ENCODE data around the gene NR1D1.

The NR1D1 gene

DNA sequence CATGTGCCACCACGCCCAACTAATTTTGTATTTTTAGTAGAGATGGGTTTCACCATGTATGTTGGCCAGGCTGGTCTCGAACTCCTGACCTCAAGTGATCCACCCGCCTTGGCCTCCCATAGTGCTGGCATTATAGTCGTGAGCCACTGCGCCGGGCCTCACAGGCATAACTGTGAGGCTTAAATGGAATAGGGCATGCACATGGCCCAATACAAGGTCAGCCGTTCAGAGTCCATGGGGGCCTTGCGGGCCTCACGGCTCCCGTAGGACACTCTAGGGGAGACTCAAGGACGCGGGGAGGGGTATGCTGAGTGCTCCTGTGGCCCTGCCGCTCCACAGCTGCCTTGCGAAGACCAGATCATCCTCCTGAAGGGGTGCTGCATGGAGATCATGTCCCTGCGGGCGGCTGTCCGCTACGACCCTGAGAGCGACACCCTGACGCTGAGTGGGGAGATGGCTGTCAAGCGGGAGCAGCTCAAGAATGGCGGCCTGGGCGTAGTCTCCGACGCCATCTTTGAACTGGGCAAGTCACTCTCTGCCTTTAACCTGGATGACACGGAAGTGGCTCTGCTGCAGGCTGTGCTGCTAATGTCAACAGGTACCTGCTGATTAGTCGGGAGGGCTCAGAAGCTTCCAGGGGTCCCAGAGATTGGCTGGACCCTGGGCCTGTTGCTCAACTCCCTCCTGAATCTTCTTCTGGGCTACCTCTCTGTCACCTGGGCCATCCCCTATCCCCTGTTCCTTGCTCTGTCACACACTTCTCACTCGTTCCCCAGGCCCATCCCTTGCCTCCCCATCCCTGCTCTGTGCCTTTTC lies 12.3 kb downstream of the NR1D1 start:
- no peaks in the 10 kb centered on the region for H3K9me3 ChIP-seq (ENCODE audit: control insufficient read depth, insufficient read depth, low read depth, low read length)
- ChIA-PET CTCF (interaction anchor here (0.5 to 3.6 kb wide), 6 partner anchors 9 to 74 kb away, joined by 3 to 21 read pairs (median 3); no protein-coding TSS in a partner anchor), POLR2A (interaction anchor here (1.4 kb wide), 1 partner anchor 24 kb away, joined by 3 read pairs; no protein-coding TSS in a partner anchor)
- TF ChIP-seq, protein P1, sequence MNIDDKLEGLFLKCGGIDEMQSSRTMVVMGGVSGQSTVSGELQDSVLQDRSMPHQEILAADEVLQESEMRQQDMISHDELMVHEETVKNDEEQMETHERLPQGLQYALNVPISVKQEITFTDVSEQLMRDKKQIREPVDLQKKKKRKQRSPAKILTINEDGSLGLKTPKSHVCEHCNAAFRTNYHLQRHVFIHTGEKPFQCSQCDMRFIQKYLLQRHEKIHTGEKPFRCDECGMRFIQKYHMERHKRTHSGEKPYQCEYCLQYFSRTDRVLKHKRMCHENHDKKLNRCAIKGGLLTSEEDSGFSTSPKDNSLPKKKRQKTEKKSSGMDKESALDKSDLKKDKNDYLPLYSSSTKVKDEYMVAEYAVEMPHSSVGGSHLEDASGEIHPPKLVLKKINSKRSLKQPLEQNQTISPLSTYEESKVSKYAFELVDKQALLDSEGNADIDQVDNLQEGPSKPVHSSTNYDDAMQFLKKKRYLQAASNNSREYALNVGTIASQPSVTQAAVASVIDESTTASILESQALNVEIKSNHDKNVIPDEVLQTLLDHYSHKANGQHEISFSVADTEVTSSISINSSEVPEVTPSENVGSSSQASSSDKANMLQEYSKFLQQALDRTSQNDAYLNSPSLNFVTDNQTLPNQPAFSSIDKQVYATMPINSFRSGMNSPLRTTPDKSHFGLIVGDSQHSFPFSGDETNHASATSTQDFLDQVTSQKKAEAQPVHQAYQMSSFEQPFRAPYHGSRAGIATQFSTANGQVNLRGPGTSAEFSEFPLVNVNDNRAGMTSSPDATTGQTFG (tag by site-specific recombination; IDR thresholded peaks at IDR 0.05; ENCODE audit: borderline replicate concordance), result 0 out of 2 replicates have a peak, but pooled peaks have one; percentile 13
- TF ChIP-seq ZNF660 (tag by site-specific recombination; IDR thresholded peaks at IDR 0.05) (no peak), SCRT1 (tag by site-specific recombination; IDR thresholded peaks at IDR 0.05; ENCODE audit: borderline replicate concordance) (peak; percentile 45; the same call in 1 of the 2 replicates), SCRT2 (tag by site-specific recombination; IDR thresholded peaks at IDR 0.05) (peak; percentile 95)
- H3K27ac ChIP-seq (ENCODE audit: extremely low read depth, low read depth, low read length), result no peak overlapping the region
- no peaks in the 10 kb centered on the region for H3K4me1 ChIP-seq (ENCODE audit: control insufficient read depth, insufficient read depth, low read length)
- no peak overlapping the region for H3K4me3 ChIP-seq (ENCODE audit: low read depth, low read length)
- peaks cover 17 to 57% of the 10 kb centered on the region in 2 experiments; a peak in 2 of 3 replicates for H3K36me3 ChIP-seq (ENCODE audit: control insufficient read depth in 2 of 2, insufficient read depth in 1 of 2, low read length in 2 of 2)

GRCh38 chr17:40087049-40087794 lies 13.2 kb downstream of the NR1D1 start:
- H3K36me3 ChIP-seq (ENCODE audit: control insufficient read depth in 2 of 2, insufficient read depth in 1 of 2, low read length in 2 of 2), result peaks cover 17 to 55% of the 10 kb centered on the region in 2 experiments; a peak in 2 of 3 replicates
- ChIA-PET CTCF (interaction anchor here (0.6 to 4.9 kb wide), 18 partner anchors 12 to 128 kb away, joined by 3 to 91 read pairs (median 7); partner anchors contain the start of genes CSF3, MED24, NR1D1 and THRA), POLR2A (interaction anchor here (1.1 to 1.4 kb wide), 2 partner anchors 13 to 25 kb away, joined by 3 to 5 read pairs; partner anchors contain the start of gene NR1D1)
- H3K27ac ChIP-seq (ENCODE audit: extremely low read depth, low read depth, low read length), result no peak overlapping the region
- H3K4me1 ChIP-seq (ENCODE audit: control insufficient read depth, insufficient read depth, low read length), result no peaks in the 10 kb centered on the region
- H3K4me3 ChIP-seq (ENCODE audit: low read depth, low read length), result no peak overlapping the region
- no peaks in the 10 kb centered on the region for H3K9me3 ChIP-seq (ENCODE audit: control insufficient read depth, insufficient read depth, low read depth, low read length)
- TF ChIP-seq REST (tag by site-specific recombination; IDR thresholded peaks at IDR 0.05) (no peak), PRDM6 (tag by site-specific recombination; IDR thresholded peaks at IDR 0.05) (no peak), ZSCAN4 (tag by site-specific recombination; IDR thresholded peaks at IDR 0.05) (peak; percentile 96), ZNF530 (tag by site-specific recombination; IDR thresholded peaks at IDR 0.05; ENCODE audit: low read depth) (no peak), GLIS1 (tag by site-specific recombination; IDR thresholded peaks at IDR 0.05) (no peak), ZNF274 (IDR thresholded peaks at IDR 0.05; ENCODE audit: low read length) (no peak), ZNF274 (tag by site-specific recombination; IDR thresholded peaks at IDR 0.05; ENCODE audit: borderline replicate concordance) (0 out of 2 replicates have a peak, but pooled peaks have one; percentile 58), ZNF707 (tag by site-specific recombination; IDR thresholded peaks at IDR 0.05) (no peak), ZNF311 (tag by site-specific recombination; IDR thresholded peaks at IDR 0.05; ENCODE audit: borderline replicate concordance) (0 out of 2 replicates have a peak, but pooled peaks have one; percentile 86), ZNF266 (tag by site-specific recombination; IDR thresholded peaks at IDR 0.05; ENCODE audit: low read depth) (0 out of 2 replicates have a peak, but pooled peaks have one; percentile 9)
- TF ChIP-seq, protein P2, sequence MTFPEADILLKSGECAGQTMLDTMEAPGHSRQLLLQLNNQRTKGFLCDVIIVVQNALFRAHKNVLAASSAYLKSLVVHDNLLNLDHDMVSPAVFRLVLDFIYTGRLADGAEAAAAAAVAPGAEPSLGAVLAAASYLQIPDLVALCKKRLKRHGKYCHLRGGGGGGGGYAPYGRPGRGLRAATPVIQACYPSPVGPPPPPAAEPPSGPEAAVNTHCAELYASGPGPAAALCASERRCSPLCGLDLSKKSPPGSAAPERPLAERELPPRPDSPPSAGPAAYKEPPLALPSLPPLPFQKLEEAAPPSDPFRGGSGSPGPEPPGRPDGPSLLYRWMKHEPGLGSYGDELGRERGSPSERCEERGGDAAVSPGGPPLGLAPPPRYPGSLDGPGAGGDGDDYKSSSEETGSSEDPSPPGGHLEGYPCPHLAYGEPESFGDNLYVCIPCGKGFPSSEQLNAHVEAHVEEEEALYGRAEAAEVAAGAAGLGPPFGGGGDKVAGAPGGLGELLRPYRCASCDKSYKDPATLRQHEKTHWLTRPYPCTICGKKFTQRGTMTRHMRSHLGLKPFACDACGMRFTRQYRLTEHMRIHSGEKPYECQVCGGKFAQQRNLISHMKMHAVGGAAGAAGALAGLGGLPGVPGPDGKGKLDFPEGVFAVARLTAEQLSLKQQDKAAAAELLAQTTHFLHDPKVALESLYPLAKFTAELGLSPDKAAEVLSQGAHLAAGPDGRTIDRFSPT (tag by site-specific recombination; IDR thresholded peaks at IDR 0.05), result no peak
- TF ChIP-seq, protein P3, sequence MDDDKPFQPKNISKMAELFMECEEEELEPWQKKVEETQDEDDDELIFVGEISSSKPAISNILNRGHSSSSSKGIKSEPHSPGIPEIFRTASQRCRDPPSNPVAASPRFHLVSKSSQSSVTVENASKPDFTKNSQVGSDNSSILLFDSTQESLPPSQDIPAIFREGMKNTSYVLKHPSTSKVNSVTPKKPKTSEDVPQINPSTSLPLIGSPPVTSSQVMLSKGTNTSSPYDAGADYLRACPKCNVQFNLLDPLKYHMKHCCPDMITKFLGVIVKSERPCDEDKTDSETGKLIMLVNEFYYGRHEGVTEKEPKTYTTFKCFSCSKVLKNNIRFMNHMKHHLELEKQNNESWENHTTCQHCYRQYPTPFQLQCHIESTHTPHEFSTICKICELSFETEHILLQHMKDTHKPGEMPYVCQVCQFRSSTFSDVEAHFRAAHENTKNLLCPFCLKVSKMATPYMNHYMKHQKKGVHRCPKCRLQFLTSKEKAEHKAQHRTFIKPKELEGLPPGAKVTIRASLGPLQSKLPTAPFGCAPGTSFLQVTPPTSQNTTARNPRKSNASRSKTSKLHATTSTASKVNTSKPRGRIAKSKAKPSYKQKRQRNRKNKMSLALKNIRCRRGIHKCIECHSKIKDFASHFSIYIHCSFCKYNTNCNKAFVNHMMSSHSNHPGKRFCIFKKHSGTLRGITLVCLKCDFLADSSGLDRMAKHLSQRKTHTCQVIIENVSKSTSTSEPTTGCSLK (tag by site-specific recombination; IDR thresholded peaks at IDR 0.05), result 0 out of 2 replicates have a peak, but pooled peaks have one; percentile 2

All from HEK293 (cell line).